Activated CD4-positive, CD25-positive, alpha-beta regulatory T cell treated with anti-CD3 and anti-CD28 coated beads, Interleukin-2, amount 50 U/mL, for 24 hours (primary cell): ENCODE results near the gene CPB2.

ENCODE experiments used
- ATAC-seq, 2 donors: fragments of 150-1000 bp; cut with Tn5 transposase; one replicate each; pipeline ENCODE4 v1.10.0; 2021; ENCODE audit warnings: mild to moderate bottlenecking in 1 of 2, moderate library complexity in 1 of 2

The CPB2 gene

DNA sequence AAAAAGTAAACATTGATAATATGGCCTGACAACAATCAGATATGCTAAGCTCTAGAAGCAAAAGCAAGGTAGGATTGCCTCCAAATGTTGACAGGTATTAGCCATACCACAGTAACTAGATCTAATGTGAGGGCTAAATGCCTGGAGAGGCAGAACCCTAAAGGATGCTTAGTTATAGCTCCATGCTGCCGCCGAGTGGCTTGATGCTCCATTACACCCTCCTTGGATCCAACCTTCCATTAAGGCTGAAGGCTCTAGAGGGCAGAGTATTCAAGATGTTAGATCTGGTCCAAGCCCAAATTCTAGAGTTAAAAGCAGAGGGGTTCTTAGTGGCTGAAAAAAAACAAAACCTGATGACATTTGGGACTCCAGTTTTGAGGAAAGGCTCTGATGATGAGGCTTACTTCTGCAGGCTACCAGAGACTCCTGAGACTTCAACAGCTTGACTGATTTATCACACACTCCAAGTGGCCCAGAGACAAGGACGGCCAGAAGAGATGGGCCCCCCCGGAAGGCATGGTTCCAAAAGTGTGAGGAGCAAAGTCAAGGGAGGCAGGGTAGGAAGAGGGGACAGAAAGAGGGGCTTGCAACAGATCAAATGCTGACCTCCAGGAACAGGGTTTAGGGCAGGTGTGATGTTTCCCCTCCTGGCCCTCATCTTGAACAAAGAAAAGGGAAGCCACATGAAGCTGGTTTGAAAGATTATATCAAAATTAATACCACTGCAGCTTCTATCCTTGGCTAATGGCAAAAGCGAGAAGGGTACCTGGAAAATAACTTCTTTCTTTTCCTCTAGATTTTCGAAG, 21.9 kb upstream of the CPB2 start:
- peak; percentile 70 to 76 for ATAC-seq

- no peak for ATAC-seq
These were observed 21.2 kb upstream of the CPB2 start for GRCh38 chr13:46126056-46126455.

DNA sequence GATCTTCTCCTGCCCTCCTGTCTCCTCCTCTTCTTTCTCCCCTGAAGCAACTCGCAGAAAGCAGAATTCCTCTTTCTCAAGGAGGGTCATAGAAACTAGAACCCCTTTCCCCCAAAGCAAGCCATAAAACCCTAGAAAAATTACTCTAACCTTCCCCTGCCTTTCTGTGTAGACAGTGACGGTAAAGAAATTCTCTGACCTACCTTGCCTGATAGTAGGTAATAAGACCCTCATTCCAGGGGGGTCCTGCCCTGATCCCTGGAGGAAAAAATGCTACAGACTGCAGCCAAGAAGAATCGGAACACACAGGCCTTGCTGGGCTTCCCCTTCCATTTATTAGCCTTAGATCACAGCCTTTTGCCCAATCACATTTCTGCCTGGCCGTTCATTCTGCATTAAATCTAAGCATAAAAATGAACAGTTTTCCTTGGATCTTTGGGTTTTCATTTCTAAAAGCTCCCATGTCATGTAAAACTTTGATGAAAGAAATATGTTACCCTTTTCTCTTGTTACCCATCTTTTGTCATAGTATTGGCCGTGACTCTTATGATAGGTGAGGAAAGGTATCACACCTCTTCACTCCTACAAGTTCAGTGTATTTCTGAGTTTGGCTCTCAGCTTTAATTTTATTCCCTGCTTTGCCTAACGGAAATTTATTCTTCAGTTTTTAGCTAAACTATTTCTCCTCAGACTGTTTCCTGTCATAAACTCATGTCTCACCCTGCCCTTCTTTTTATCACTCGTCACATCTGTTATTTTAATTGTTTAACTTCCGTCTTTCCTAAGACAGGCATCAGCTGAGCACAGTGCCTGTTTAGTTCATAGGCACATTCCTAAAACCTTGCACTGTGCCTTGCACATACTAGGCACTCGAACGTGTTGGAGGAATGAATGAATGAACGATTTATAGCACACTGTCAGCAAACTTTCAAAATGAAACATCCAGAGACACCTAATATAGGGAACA, 20.4 kb upstream of the CPB2 start:
- no peak for ATAC-seq

DNA sequence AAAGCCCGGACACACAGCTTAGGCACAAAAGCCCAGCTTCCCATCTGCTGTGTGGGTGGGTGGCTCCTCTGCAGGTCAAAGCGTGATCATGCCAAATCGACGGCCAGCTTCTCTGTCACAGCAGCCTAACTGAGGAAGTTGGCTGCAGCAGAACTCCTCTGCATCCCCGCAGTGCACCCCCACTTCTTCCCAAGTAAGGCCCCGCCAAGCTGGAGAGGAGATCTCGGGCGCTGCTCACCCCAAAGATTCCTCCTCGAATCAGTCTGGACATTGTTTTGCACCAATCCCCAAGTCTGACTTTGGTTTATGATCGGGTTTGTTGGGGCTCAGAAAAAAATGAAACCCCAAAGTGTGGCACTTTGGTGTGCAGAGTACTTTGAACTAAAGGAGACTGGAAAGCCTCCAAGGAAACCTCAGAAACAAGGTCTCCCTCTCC, 19.7 kb upstream of the CPB2 start:
- no peak for ATAC-seq

DNA sequence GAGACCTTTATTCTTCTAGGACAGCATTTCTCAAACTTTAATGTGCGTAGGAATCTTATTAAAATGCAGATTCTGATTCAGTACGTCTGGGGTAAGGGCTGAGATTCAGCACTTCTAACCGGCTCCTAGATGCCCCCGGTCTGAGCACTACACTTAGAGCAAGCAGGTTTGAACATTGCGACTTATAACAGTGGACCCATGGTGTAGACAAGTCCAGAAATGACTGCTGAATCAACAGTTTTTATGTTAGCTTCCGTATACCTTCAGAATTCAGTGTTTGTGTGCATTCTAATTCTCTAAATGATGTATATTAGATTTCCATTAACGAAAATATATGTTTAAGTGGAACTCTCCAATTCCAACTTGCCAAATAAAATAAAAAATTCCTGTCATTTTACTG, 17.5 kb upstream of the CPB2 start:
- no peak for ATAC-seq

DNA sequence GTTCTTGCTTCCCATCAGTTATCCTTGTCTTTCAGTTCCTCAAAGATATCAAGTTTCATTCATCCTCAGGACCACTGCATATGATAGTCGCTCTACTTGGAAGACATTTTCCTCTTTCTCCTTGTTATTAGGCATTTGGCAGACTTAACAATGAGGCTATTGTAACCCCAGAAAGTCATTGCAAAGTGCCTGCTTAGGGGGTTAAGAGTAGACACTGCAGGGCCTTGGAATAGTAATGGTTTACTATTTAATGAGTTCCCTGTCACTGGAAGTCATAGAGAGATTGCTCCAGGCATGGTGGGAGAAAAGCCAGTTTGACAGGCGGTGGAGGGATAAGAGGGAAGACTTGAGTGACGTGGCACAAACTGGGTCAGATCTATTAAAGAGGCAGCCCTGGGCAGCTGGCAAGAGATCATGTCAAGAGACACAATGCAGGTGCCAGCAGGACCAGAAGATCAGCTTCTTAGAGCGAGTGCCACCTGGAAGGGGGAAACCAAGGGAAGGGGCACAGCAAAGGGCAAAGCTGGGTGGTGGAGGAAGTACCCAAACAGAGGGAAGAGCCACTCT, 16.8 kb upstream of the CPB2 start:
- no peak for ATAC-seq

DNA sequence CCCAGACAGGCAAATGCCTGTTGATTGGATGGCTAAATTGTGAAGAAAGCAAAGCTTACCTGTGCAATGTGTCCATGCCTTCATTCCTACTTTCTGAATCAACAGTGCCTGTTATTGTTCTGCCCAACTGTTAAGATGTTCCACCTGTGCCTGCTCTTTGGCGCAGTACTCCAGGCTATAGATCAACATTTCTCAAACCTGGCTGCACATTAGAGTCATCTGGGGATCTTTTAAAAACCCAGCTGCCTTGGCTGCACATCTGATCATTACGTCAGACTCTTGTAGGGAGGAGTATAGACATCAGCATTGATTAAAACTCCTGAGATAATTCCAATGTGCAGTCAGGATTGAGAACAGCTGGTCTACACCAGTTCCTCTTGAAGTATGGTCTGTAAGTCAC, 16.2 kb upstream of the CPB2 start:
- ATAC-seq: no peak

GRCh38 chr13:46119883-46120614, 15.2 kb upstream of the CPB2 start:
- no peak for ATAC-seq

DNA sequence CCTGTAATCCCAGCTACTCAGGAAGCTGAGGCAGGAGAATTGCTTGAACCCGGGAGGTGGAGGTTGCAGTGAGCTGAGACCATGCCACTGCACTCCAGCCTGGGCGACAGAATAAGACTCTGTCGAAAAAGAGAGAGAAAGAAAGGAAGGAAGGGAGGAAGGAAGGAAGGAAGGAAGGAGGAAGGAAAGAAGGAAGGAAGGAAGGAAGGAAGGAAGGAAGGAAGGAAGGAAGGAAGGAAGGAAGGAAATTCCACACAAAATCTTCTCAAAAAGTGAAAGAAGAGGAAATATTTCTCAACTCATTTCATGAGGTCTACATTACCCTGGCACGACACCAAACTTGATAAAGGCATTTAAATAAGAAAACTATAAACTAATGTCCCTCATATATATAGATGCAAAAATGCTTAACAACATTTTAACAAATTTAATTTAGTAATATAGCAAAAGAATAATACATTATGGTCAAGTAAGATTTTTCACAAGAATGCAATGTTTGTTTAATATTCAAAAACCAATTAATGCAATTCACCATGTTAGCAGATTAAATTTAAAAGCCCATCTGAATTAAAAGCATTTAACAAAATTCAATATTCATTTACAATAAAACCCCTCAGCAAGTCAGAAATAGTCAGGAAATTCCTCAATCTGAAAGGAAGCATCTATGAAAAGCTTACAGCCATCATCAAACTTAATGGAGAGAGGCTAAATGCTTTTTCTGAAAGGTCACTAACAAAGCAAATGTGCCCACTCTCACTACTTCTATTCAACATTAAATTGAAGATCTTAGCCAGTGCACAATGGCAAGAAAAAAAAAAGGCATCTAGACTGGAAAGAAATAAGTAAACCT, 12.0 kb upstream of the CPB2 start:
- no peak for ATAC-seq

DNA sequence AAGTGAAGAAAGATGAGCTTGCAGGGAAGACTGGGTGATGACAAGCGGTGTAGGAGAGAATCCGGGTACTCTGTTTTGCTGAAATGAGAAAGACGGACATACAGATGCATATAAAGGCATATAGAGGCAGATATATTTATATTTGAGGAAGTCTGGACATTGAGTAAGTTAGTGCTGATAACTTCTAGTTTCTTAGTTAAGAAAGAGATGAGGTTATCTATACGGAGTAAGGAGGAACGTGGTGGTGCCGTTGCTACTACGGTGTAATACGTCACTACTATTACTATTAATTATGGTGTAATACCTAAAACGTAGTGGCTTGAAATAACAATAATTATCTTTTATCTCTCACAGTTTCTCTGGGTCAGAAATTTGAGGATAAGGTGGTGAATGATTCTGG, 9.8 kb upstream of the CPB2 start:
- ATAC-seq: no peak

DNA sequence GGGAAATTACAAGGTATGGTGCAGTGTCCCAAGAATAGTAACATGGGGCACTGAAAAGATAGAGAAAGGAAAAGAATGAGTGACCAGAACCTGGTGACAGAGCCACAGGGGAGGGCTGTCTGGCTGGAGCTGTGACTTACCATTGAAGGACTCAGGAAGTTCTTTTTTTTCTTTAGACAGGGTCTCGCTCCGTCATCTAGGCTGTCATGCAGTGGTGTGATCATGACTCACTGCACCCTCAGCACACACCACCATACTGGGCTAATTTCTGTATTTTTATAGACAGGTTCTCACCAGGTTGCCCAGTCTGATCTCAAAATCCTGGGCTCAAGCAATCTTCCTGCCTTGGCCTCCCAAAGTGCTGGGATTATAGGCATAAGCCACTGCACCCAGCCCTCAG, 8.8 kb upstream of the CPB2 start:
- peak in 1 of 2 donors; percentile 17 for ATAC-seq

DNA sequence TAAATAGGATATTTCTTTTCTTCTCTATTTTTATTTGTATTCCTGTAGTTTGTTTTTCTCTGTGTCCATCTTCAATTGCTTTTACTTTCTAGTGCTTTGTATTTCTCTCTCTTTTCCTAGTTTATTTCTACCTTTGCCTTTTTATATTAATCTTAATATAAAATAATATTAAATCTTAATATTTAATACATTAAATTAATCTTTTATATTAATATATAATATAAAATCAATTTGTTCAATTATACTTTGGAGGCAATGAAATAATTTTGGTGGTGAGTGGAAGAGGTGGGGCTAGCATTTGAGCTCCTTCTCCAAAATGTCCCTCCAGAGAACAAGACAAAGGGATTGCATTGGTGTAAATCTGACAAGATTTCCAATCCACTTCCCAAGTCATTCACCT, 6.3 kb upstream of the CPB2 start:
- ATAC-seq: no peak

DNA sequence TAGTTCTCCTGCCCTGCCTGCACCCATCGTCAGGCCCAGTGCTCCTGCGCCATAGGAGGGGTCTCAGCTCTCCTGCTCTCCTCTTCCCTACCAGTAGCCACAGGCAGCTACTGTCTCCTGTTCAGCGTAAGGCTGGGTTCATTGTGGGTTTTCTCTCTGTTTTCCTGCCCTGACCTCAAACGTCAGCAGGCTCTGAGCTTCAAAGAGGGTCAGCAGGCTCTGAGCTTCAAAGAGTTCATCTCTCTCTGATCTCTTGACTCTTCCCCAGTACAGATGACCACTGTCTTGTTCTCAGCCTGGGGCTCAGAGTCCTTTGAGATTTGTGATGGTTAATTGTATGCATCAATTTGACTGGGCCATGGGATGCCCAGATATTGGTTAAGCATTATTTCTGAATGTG, 4.6 kb upstream of the CPB2 start:
- ATAC-seq: no peak

DNA sequence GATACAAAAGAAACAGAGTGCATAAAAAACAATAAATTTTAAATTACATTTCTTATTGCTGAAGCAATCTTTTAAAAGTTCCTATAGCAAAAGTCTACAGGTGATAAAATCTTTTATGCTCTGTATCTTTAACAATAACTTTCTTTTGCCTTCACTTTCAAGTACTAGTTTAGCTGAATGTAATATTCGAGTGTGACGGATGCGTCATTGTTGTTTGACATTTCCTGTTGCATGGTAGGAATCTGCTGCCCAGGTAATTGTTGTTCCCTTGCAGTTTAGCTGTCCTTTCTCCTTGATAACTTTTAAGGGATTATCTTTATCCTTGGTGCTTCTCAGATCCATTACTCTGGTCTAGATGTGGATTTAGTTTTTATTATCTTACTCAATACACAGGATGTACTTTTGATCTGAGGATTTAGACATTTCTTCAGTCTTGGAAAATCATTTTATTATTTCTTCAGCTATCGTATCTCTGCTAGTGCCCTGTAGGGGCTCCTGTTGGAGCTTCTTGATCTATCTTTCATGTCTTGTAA, 2.1 kb upstream of the CPB2 start:
- no peak for ATAC-seq

DNA sequence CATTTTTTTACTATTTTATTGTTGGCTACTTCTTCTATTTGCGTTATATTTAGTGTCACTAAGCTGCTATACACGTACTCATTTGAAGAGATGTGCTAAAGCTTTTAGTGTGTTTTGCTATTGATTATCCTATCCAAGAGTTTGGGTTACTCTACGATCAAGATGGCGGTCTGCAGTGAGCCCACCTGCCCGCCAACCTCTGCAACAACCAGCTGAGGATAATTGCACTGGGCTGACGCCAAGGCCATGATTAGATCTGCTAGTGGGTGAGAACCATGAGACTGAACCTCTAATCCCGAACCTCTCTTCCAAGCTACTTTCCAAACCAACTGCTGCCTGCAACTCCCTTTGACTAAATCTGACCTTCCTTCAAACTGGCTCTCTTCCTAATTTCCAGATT, 1.8 kb downstream of the CPB2 start:
- no peak for ATAC-seq

DNA sequence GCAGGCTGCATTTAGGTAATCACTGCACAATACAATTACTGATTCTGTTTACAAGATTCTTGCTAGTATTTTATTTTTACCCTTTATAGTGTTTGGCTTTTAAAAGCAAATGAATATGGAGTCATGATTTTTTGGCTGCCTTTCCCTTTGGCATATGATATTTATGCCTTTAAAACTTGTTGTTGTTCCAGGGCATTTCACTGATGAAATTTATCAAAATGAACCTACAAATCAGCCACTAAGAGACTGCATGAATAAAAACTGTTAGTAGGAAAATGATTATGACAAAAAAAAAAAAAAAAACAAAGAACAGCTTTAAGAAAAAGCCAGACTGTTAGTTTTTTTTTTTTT, 2.6 kb downstream of the CPB2 start:
- no peak for ATAC-seq

GRCh38 chr13:46101484-46102254, 3.2 kb downstream of the CPB2 start:
- ATAC-seq: no peak

GRCh38 chr13:46101002-46101401, 3.8 kb downstream of the CPB2 start:
- no peak for ATAC-seq

DNA sequence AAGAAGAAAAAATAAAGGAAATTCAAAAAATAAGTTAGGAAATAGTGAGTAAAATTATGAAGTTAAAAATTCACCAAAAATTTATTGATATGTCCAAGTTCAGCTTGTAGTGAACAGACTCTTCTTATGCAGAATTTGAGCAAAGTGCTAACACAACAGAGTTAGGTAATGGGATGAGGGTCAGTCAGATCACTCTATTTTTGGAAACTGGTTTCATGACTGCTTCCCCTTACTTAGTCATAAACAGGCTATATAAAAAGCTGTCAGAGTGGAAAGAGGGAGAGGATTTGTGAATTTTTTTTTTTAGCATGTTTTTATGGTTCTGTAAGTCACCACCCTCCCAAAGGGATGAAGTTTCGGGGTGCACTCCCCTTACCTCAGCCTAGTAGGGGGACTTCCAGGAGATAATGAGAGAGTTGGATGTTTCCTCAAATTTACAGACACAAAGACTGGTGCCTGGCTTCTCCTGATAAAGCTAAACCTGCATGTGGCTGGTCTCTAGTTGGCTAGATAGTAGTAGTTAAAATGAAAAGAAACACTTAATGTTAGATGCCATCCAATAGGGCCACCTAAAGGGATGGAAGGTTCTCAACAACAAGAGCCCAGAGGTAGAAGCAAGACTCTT, 4.5 kb downstream of the CPB2 start:
- no peak for ATAC-seq

DNA sequence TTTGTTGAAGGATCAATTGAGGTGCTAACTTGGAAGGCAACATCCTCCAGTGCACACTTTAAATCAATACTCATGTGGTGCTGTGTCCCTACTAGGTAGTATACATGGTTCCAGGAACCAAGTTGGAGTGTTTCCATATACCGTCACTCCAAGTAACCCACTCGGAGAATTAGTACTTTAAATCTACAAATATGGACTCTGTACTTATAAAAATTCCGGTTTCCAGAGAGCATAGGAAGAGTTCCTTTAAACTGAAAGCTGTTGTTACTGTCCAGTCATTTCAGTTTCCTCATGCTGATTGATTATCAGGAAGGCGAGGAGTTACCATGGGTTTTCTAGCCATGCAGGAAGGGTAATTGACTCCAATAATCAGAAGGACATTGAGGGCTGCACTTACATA, 7.2 kb downstream of the CPB2 start:
- no peak for ATAC-seq
